HL-60 (cell line): ENCODE measurements around the gene AP1S3.

ENCODE experiments used
- POLR2AphosphoS5 ChIP-seq: IDR thresholded peaks from 2 replicates; pipeline ENCODE4 v1.6.1; 2012; ENCODE audit warnings: low read depth
- TF ChIP-seq, protein P1 (sequence below): IDR thresholded peaks from one replicate; pipeline ENCODE4 v1.5.1; 2011; ENCODE audit warnings: low read length, control low read depth, inconsistent platforms; ENCODE audit not compliant: insufficient read depth
- TF ChIP-seq, protein P2 (sequence below): IDR thresholded peaks from 2 replicates; pipeline ENCODE4 v1.6.1; 2012; ENCODE audit warnings: low read depth; ENCODE audit not compliant: insufficient replicate concordance

DNA sequence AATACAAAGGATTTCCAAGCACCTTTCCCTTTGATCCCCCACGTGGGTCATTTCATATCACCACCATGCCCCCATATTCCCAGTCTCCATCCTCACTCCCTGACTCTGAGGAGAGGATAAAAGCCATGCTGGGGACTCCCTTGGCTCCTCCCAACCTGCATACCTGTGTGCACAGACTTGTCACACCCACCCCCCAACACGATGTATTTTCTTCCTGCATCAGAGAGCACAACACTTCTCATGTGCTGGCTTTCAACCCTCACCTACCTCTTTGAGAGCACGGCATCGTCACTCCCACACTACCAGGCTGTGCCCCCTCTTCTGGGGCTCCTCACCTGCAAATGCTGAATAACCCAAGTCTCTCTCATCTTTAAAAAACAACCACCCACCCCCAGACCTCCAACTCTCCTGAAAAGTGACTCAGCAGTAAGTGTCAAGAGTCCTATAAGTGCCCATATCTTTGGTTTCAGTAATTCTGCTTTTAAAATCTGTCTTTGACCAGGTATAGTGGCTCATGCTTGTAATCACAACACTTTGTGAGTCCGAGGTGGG is 53.1 kb downstream of the AP1S3 start:
- TF ChIP-seq, protein P1, sequence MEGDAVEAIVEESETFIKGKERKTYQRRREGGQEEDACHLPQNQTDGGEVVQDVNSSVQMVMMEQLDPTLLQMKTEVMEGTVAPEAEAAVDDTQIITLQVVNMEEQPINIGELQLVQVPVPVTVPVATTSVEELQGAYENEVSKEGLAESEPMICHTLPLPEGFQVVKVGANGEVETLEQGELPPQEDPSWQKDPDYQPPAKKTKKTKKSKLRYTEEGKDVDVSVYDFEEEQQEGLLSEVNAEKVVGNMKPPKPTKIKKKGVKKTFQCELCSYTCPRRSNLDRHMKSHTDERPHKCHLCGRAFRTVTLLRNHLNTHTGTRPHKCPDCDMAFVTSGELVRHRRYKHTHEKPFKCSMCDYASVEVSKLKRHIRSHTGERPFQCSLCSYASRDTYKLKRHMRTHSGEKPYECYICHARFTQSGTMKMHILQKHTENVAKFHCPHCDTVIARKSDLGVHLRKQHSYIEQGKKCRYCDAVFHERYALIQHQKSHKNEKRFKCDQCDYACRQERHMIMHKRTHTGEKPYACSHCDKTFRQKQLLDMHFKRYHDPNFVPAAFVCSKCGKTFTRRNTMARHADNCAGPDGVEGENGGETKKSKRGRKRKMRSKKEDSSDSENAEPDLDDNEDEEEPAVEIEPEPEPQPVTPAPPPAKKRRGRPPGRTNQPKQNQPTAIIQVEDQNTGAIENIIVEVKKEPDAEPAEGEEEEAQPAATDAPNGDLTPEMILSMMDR, result no peak
- TF ChIP-seq, protein P2, sequence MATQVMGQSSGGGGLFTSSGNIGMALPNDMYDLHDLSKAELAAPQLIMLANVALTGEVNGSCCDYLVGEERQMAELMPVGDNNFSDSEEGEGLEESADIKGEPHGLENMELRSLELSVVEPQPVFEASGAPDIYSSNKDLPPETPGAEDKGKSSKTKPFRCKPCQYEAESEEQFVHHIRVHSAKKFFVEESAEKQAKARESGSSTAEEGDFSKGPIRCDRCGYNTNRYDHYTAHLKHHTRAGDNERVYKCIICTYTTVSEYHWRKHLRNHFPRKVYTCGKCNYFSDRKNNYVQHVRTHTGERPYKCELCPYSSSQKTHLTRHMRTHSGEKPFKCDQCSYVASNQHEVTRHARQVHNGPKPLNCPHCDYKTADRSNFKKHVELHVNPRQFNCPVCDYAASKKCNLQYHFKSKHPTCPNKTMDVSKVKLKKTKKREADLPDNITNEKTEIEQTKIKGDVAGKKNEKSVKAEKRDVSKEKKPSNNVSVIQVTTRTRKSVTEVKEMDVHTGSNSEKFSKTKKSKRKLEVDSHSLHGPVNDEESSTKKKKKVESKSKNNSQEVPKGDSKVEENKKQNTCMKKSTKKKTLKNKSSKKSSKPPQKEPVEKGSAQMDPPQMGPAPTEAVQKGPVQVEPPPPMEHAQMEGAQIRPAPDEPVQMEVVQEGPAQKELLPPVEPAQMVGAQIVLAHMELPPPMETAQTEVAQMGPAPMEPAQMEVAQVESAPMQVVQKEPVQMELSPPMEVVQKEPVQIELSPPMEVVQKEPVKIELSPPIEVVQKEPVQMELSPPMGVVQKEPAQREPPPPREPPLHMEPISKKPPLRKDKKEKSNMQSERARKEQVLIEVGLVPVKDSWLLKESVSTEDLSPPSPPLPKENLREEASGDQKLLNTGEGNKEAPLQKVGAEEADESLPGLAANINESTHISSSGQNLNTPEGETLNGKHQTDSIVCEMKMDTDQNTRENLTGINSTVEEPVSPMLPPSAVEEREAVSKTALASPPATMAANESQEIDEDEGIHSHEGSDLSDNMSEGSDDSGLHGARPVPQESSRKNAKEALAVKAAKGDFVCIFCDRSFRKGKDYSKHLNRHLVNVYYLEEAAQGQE, result no peak
- no peak for TF ChIP-seq POLR2AphosphoS5
